COLO668 (cell line): Measurements from ENCODE around the gene CYSLTR2.
"Not testable (repeated sequence)": the region's sequence is repeated elsewhere in the genome, so short reads cannot be mapped to it uniquely, and the experiment has no call there.

ENCODE experiments used
- DNase-seq: peaks from one replicate; lab custom pipeline; 2025; ENCODE audit not compliant: unreplicated experiment; lab: John Stamatoyannopoulos, UW

CYSLTR2 gene

DNA sequence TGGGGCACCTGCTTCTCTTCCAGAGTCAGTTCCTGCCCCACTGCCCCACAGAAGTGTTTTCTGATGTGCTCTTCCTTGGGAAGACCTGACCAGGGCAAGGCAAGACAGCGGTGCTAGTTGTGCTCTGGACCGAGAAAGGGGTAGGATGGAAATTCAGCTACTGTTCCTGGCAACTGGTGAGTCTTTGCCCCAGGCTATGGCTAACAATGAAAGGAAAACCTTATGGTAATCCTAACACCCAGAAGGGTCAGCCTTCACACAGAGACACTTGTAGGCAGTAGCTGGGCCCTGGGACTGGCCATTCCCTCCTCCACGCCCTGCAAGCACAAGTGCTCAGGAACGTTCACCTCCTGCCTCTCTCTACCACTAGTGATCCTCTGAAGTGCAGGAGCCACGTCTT lies 9.6 kb upstream of the CYSLTR2 start:
- DNase-seq = no peak

- no peak for DNase-seq
Measured at GRCh38 chr13:48644951-48645350, 8.8 kb upstream of the CYSLTR2 start.

GRCh38 chr13:48645845-48646244 lies 7.9 kb upstream of the CYSLTR2 start:
- DNase-seq = no peak

GRCh38 chr13:48646791-48647190 lies 6.9 kb upstream of the CYSLTR2 start:
- no peak for DNase-seq

GRCh38 chr13:48647625-48648024 lies 6.1 kb upstream of the CYSLTR2 start:
- DNase-seq = no peak

DNA sequence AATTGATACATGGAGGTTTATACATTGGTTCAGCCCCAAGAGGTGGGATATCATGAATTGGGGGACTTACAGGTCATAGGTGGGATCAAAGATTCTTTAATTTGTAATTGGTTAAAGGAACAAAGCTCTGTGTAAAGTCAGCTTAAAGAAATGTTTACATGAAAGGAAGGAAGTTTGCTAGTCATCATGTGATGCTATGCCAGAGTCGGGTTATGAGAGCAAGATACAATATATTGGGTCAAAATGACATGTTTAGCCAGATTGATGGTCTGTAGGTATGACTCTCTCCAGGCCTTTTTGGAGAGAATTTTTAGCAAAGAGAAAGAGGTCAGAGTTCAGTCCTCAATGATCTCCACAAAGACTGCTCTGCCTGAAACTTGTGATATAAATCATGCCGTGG lies 5.3 kb upstream of the CYSLTR2 start:
- no peak for DNase-seq

- no peak for DNase-seq
Measured at GRCh38 chr13:48652851-48653471, 768 bp upstream of the CYSLTR2 start.

DNA sequence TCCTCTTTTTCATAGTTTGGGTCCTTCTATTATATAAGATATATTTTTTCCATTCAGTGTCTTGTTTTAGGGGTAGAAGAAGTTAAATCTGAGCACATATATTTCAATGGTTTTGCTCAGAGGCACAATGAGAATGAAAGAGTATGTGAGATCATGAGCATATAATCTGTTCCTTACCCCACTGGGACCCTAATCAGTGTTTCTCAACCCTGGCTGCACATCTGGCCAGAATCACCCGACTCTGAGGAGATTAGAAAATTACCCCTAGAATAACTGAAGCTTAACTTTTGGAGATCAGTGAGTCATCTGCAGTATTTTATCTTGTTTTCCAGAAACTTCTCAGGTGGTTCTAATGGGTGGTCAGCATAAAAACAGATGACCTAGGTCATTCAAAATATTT lies 782 bp downstream of the CYSLTR2 start:
- DNase-seq = no peak

DNA sequence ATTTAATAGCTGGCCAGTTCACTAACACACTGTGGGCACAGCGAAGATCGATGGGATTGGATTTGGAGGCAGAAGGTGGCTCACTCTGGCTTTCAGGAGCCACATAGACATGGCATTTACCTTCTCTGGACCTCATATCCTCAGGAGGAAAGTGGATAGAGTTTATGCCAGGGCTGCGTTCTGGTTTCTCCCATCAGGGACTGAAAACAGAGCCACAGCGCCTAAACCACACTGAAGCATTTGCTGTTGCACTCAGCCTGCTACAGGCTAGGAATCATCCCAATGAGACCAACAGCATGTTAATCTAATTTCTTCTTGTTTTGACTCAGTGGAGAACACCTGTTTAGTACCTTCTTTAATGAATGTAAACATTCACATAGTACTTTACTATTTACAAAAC lies 1.6 kb downstream of the CYSLTR2 start:
- DNase-seq = no peak

GRCh38 chr13:48656608-48657007 lies 2.9 kb downstream of the CYSLTR2 start:
- DNase-seq = no peak

DNA sequence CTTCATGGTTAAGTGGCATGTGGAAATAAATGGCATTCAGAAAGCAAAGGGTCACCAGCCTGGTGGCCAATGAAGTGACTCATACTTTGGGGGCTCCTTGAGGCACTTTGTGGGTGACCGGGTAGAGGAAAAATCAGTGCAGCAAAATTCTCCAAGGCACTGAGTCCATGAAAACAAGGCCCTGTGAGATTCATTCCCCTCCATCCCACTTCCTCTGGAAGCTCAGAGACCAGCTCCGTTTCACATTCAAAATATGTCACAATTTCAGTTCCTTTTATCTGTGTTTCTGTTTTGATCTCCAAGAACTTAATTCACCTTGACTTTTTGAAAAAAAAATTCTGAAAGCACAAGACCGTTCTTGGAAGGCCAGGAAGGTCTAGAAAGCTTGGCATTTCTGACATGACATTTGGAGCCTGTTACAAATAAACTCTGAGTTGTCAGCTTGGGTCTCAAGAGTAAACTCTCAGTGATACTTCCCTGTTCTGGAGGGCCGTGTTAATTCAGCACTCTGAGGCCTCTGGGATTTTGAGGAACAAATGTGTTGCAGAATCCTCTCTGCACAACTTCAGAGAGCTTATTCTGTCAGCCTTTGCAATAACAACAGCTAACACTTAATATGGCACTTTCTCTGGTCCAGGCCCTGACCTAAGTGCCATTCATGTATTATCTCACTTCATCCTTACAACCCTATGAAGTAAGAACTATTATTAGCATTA lies 6.8 kb downstream of the CYSLTR2 start:
- no peak for DNase-seq

DNA sequence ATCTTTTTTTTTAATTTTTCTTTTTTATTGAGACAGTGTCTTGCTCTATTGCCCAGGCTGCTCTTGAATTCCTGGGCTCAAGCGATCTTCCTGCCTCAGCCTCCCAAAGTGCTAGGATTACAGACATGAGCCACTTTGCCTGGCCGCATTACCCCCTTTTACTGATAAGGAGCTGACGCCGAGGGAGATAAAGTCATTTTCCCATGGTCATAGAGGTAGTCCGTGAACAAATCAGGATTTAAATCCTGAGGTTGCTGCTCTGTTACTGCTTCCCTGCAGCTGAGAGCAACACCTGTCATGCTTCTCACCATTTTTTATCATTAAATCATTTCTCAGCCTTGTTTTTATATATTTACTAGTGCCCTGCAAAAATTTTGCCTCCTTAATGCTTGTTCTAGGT lies 7.4 kb downstream of the CYSLTR2 start:
- DNase-seq = no peak

DNA sequence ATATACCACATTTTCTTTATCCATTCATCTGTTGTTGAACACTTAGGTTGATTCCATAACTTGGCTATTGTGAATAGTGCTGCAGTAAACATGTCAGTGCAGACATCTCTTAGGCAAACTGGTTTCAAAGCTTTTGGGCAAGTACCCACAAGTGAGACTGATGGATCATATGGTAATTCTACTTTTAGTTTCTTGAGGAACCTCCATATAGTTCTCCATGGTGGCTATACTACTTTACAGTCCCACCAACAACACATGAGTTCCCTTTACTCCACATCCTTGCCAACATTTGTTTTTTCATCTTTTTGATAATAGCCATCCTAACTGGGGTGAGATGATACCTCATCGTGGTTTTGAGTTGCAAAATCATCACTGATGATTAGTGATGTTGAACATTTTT lies 8.5 kb downstream of the CYSLTR2 start:
- DNase-seq = no peak

DNA sequence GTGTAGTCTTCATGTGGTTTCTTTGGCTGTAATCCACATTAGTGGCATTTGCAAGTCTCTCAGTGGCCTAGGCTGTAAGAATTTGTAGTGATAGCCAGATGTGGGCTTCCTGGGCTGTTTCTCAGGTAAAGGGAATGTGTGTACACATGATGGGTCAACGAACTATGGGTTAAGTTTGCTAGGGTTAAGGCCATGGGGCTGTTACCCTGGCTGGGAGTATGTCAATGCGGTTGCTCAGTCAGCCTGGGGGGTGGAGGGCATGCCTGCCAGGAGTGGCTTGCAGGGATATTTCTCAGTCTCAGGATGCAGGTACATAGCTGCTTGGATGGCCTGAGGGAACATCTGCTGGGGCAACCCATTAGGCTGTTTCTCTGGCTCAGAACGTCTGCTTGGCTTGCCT lies 13.4 kb downstream of the CYSLTR2 start:
- no peak for DNase-seq

- not testable (repeated sequence) for DNase-seq
Measured at GRCh38 chr13:48671421-48671820, 17.7 kb downstream of the CYSLTR2 start.

DNA sequence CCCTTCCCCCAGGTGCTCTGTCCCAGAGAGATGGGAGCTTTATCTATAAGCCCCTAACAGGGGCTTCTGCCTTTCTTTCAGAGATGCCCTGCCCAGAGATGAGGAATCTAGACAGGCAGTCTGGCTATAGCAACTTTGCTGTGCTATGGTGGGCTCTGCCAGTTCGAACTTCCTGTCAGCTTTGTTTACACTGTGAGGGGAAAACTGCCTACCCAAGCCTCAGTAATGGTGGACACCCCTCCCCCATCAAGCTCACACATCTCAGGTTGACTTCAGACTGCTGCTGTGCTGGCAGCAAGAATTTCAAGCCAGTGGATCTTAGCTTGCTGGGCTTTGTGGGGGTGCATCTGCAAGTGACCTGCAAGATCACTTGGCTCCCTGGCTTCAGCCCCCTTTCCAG lies 21.5 kb downstream of the CYSLTR2 start:
- DNase-seq = no peak

DNA sequence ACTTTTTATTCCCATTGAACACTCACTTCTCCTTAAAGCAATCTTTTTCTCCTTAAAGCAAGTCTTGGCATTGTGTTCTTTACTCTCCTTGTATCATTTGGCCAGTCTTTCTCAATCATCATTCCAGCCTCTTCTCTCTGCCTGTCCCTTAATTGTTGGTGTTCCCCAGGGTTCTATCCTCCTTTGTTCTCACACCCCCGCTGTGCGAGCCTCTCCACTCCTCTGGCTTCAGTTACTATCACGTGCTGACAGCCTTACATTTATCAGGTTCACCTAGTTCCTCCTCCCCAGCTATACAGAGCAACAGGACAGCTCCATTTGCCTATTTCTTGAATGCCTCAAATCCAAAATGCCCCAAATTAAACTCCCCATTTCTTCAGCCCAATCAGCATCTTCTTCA lies 24.6 kb downstream of the CYSLTR2 start:
- no peak for DNase-seq

- DNase-seq = no peak
Measured at GRCh38 chr13:48679941-48680680, 26.4 kb downstream of the CYSLTR2 start.

DNA sequence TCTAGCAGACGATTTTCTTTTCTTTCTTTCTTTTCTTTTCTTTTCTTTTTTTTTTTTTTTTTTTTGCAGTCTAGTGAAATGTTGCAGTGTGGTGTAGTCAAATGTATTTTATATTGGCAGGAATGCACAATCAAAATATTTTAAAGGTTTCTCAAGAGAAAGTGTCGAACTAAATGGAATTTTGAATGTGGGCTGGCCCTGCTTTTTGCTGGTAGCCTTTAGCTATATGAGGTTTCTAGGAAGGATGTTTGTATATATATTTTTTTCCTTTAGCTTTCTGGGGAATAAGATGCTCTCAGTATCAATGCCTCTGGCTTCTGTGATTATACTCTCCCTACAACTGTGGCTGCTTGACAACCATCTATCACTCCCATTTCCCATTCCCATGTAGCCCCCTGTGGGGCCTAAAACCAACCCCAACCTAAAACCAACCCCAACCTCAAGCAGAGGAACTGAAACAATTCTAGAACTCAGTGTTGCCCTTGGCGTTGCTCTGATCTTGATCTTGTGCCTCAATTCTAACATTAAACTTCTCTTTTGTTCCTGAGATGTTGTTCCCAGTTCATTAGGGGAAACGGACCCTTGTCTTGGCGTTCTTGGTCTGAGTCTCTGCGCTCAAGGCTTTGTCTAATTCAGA lies 27.1 kb downstream of the CYSLTR2 start:
- no peak for DNase-seq

DNA sequence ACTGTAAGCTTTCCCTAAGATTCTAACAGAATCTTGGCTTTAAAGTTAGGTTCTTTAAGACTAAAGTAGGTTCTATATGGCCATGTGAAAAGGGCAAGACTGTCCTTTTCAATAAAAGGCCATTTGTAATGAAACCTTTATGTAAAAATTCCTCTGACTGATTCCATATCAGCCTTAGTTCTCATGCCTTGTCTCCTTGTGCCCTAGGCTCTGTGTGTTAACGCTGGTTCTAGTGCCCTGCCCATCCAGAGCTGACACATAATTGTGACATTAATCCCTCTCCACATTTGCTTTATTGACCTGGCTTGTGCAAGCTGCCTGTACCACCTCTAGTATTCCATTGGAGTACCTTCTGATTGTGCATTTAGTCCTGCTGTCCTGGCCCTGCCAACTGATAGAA lies 28.2 kb downstream of the CYSLTR2 start:
- no peak for DNase-seq

DNA sequence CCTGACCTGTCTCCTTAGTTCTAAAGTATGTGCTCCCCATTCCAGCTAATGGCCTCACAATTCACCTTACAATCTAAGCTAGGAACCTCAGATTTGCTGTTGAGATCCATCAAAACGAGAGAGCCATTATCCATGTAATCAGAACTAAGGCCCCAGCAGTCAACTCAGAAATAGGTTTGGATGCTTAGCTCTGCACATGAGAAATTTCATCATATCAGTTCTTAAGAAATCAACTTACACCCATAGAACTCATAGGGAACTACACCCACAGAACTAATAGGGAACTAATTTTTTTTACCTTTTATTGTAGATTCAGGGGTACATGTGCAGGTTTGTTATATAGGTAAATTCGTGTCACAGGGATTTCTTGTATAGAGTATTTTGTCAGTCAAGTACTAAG lies 28.7 kb downstream of the CYSLTR2 start:
- no peak for DNase-seq
